Activated CD4-positive, alpha-beta memory T cell treated with anti-CD3 and anti-CD28 coated beads for 36 hours (primary cell): ENCODE measurements around the gene AP3B1. TPM values are rescaled to one million over a fixed set of nuclear protein-coding genes. Genes with fewer than 3 reads are reported as not detected.

ENCODE experiments used
- CTCF ChIA-PET: fragments of 350-600 bp; sonication (Branson Sonifier 250); formaldehyde crosslinking; loops from one replicate; lab custom pipeline; 2021; ENCODE audit warnings: antibody characterized with exemption, inconsistent platforms; lab: Charles Lee
- POLR2A ChIA-PET: fragments of 350-600 bp; sonication (Branson Sonifier 250); formaldehyde crosslinking; loops from one replicate; lab custom pipeline; 2021; ENCODE audit warnings: antibody characterized with exemption; lab: Charles Lee
- DNase-seq: peaks from one replicate; pipeline ENCODE4 v3.0.0-alpha.2; 2020
- H3K27ac Mint-ChIP-seq: one replicate; pipeline ENCODE4 v1.8.0; 2021; ENCODE audit warnings: mixed read lengths
- H3K27me3 Mint-ChIP-seq: one replicate; pipeline ENCODE4 v1.8.0; 2021; ENCODE audit warnings: mixed read lengths
- H3K36me3 Mint-ChIP-seq: one replicate; pipeline ENCODE4 v1.8.0; 2021; ENCODE audit warnings: mixed read lengths
- H3K4me1 Mint-ChIP-seq: one replicate; pipeline ENCODE4 v1.8.0; 2021; ENCODE audit warnings: low read depth, mixed read lengths
- H3K4me3 Mint-ChIP-seq: one replicate; pipeline ENCODE4 v1.8.0; 2021; ENCODE audit warnings: mild to moderate bottlenecking, mixed read lengths
- H3K9me3 Mint-ChIP-seq: one replicate; pipeline ENCODE4 v1.8.0; 2021; ENCODE audit warnings: mixed read lengths
- intact Hi-C: fragments of 100-400 bp; cut with micrococcal nuclease; formaldehyde crosslinking; loops from one replicate; pipeline ENCODE4 v1.15.1; 2023
- total RNA-seq, 2 experiments: library from RNA; stranded (reverse); gene quantifications; one replicate each; pipeline ENCODE4 v1.2.3, GENCODE V29; 2021

AP3B1 gene
- total RNA-seq, 2 experiments from 2014 or later, result 36.5 to 40.2 TPM

GRCh38 chr5:77973253-77973609 is 321.3 kb downstream of the AP3B1 start:
- H3K9me3 Mint-ChIP-seq, result no peaks in the 10 kb centered on the region
- no peaks in the 10 kb centered on the region for H3K36me3 Mint-ChIP-seq
- ChIA-PET POLR2A (no interaction called here), CTCF (no interaction called here)
- no peak overlapping the region for H3K27ac Mint-ChIP-seq
- peak overlapping the region; percentile 32 for H3K4me3 Mint-ChIP-seq
- peaks cover 35% of the 10 kb centered on the region for H3K27me3 Mint-ChIP-seq
- H3K4me1 Mint-ChIP-seq, result peaks cover 7% of the 10 kb centered on the region
- DNase-seq, result no peak
- intact Hi-C loops, result loop anchor here (5.0 kb wide), 1 partner anchor 326 kb away; no protein-coding TSS in a partner anchor

- Mint-ChIP-seq H3K9me3 (no peaks in the 10 kb centered on the region), H3K4me3 (peak overlapping the region; percentile 59), H3K27me3 (peaks cover 33% of the 10 kb centered on the region), H3K4me1 (peaks cover 7% of the 10 kb centered on the region), H3K36me3 (no peaks in the 10 kb centered on the region), H3K27ac (no peak overlapping the region)
- ChIA-PET CTCF (interaction anchor here (0.6 to 0.7 kb wide), 2 partner anchors 20 to 343 kb away, joined by 3 read pairs; no protein-coding TSS in a partner anchor), POLR2A (no interaction called here)
- intact Hi-C loops, result loop anchor here (5.0 kb wide), 1 partner anchor 325 kb away; no protein-coding TSS in a partner anchor
- peak; percentile 44 for DNase-seq
These were observed 321.8 kb downstream of the AP3B1 start for GRCh38 chr5:77972469-77973252.

GRCh38 chr5:77971776-77972468 is 322.6 kb downstream of the AP3B1 start:
- peak overlapping the region; percentile 59 for H3K4me3 Mint-ChIP-seq
- no peak overlapping the region for H3K27ac Mint-ChIP-seq
- DNase-seq, result no peak
- H3K27me3 Mint-ChIP-seq, result peaks cover 32% of the 10 kb centered on the region
- ChIA-PET CTCF (interaction anchor here (0.6 to 0.7 kb wide), 2 partner anchors 21 to 342 kb away, joined by 3 read pairs; no protein-coding TSS in a partner anchor), POLR2A (no interaction called here)
- intact Hi-C loops, result loop anchor here (5.0 kb wide), 1 partner anchor 325 kb away; no protein-coding TSS in a partner anchor
- H3K9me3 Mint-ChIP-seq, result no peaks in the 10 kb centered on the region
- peaks cover 7% of the 10 kb centered on the region for H3K4me1 Mint-ChIP-seq
- H3K36me3 Mint-ChIP-seq, result no peaks in the 10 kb centered on the region

- H3K27me3 Mint-ChIP-seq, result peaks cover 34% of the 10 kb centered on the region
- intact Hi-C loops, result loop anchor here (5.0 kb wide), 1 partner anchor 324 kb away; no protein-coding TSS in a partner anchor
- H3K4me3 Mint-ChIP-seq, result no peak overlapping the region
- CTCF ChIA-PET, result interaction anchor here (0.8 kb wide), 1 partner anchor 8 kb away, joined by 4 read pairs; no protein-coding TSS in a partner anchor
- peaks cover 7% of the 10 kb centered on the region for H3K4me1 Mint-ChIP-seq
- no peak overlapping the region for H3K27ac Mint-ChIP-seq
- no peaks in the 10 kb centered on the region for H3K36me3 Mint-ChIP-seq
- no peaks in the 10 kb centered on the region for H3K9me3 Mint-ChIP-seq
- no peak for DNase-seq
- POLR2A ChIA-PET, result no interaction called here
These were observed 323.6 kb downstream of the AP3B1 start for GRCh38 chr5:77970891-77971290.

GRCh38 chr5:77963795-77964194 is 330.7 kb downstream of the AP3B1 start:
- ChIA-PET CTCF (no interaction called here), POLR2A (no interaction called here)
- H3K4me3 Mint-ChIP-seq, result no peak overlapping the region
- peaks cover 11% of the 10 kb centered on the region for H3K4me1 Mint-ChIP-seq
- no peak overlapping the region for H3K27ac Mint-ChIP-seq
- intact Hi-C loops, result no loop called here
- H3K36me3 Mint-ChIP-seq, result no peaks in the 10 kb centered on the region
- no peak for DNase-seq
- H3K9me3 Mint-ChIP-seq, result no peaks in the 10 kb centered on the region
- H3K27me3 Mint-ChIP-seq, result peaks cover 16% of the 10 kb centered on the region

GRCh38 chr5:77960863-77961396 is 333.6 kb downstream of the AP3B1 start:
- H3K4me1 Mint-ChIP-seq, result peaks cover 11% of the 10 kb centered on the region
- DNase-seq, result no peak
- ChIA-PET CTCF (no interaction called here), POLR2A (no interaction called here)
- H3K27ac Mint-ChIP-seq, result no peak overlapping the region
- H3K9me3 Mint-ChIP-seq, result no peaks in the 10 kb centered on the region
- no peaks in the 10 kb centered on the region for H3K36me3 Mint-ChIP-seq
- H3K27me3 Mint-ChIP-seq, result peaks cover 14% of the 10 kb centered on the region
- intact Hi-C loops, result no loop called here
- H3K4me3 Mint-ChIP-seq, result no peak overlapping the region

GRCh38 chr5:77960305-77960704 is 334.2 kb downstream of the AP3B1 start:
- Mint-ChIP-seq H3K27me3 (peaks cover 14% of the 10 kb centered on the region), H3K36me3 (no peaks in the 10 kb centered on the region), H3K27ac (no peak overlapping the region), H3K4me1 (peaks cover 11% of the 10 kb centered on the region), H3K4me3 (no peak overlapping the region), H3K9me3 (no peaks in the 10 kb centered on the region)
- ChIA-PET CTCF (no interaction called here), POLR2A (no interaction called here)
- peak; percentile 24 for DNase-seq
- intact Hi-C loops, result no loop called here

GRCh38 chr5:77958642-77959330 is 335.7 kb downstream of the AP3B1 start:
- H3K9me3 Mint-ChIP-seq, result no peaks in the 10 kb centered on the region
- H3K36me3 Mint-ChIP-seq, result no peaks in the 10 kb centered on the region
- ChIA-PET CTCF (interaction anchor here (0.7 kb wide), 1 partner anchor 712 kb away, joined by 3 read pairs; no protein-coding TSS in a partner anchor), POLR2A (no interaction called here)
- H3K4me3 Mint-ChIP-seq, result no peak overlapping the region
- H3K27me3 Mint-ChIP-seq, result peaks cover 14% of the 10 kb centered on the region
- peaks cover 11% of the 10 kb centered on the region for H3K4me1 Mint-ChIP-seq
- intact Hi-C loops, result no loop called here
- no peak overlapping the region for H3K27ac Mint-ChIP-seq
- DNase-seq, result no peak

GRCh38 chr5:77957931-77958521 is 336.5 kb downstream of the AP3B1 start:
- Mint-ChIP-seq H3K27ac (no peak overlapping the region), H3K36me3 (no peaks in the 10 kb centered on the region), H3K4me1 (peaks cover 11% of the 10 kb centered on the region), H3K9me3 (no peaks in the 10 kb centered on the region), H3K4me3 (no peak overlapping the region), H3K27me3 (peaks cover 14% of the 10 kb centered on the region)
- POLR2A ChIA-PET, result no interaction called here
- intact Hi-C loops, result no loop called here
- DNase-seq, result no peak
- CTCF ChIA-PET, result no interaction called here

GRCh38 chr5:77957516-77957915 is 337.0 kb downstream of the AP3B1 start:
- Mint-ChIP-seq H3K4me1 (peaks cover 11% of the 10 kb centered on the region), H3K27me3 (peaks cover 10% of the 10 kb centered on the region), H3K27ac (no peak overlapping the region), H3K36me3 (no peaks in the 10 kb centered on the region), H3K9me3 (no peaks in the 10 kb centered on the region), H3K4me3 (no peak overlapping the region)
- CTCF ChIA-PET, result no interaction called here
- DNase-seq, result no peak
- POLR2A ChIA-PET, result no interaction called here
- intact Hi-C loops, result no loop called here

- ChIA-PET POLR2A (no interaction called here), CTCF (no interaction called here)
- H3K27ac Mint-ChIP-seq, result no peak overlapping the region
- H3K4me3 Mint-ChIP-seq, result no peak overlapping the region
- peaks cover 10% of the 10 kb centered on the region for H3K27me3 Mint-ChIP-seq
- no peaks in the 10 kb centered on the region for H3K9me3 Mint-ChIP-seq
- DNase-seq, result no peak
- H3K36me3 Mint-ChIP-seq, result no peaks in the 10 kb centered on the region
- intact Hi-C loops, result no loop called here
- peaks cover 11% of the 10 kb centered on the region for H3K4me1 Mint-ChIP-seq
These were observed 337.4 kb downstream of the AP3B1 start for GRCh38 chr5:77957081-77957480.
